ENCODE results near the gene CD300A.

The CD300A gene

DNA sequence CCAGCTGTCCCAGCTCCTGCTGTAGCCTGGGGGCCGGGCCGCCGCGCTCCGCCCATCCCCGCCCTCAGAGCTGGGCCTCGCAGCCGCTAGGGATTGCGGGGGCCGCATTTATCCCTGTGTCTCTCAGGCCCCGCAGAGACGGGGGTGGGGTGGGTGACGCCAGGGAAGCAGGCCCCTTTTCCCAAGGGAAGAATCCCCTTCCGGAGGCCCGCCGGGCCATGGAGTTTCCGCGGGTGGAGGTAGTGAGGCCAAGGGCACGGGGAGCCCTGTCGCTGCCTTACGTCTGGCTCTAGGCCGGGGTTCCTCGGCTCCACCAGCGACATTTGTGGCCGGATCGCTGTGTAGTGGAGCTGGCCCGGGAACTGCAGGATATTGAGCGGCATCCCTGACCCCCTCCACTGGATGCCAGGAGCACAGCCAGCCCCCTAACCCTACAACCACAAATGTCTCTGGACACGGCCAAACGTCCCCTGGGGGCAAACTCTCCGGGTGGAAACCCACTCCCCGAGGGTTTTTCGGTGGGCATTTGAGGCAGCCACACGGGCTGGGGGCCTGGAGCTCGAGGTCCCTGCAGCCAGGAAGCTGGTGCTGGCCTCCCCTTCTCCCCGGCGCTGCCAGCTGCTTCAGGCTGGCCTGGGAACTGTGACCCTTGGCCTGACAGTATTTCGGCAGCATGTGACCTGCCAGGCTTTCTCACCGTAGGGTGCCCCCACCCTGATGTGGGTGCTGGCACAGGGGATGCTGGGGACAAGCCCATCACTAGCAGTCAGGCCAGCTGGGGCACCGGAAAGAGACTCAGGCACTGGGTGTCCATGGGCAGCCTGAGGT lies 12.0 kb upstream of the CD300A start:
- no peak for TF ChIP-seq POLR2A (IDR thresholded peaks at IDR 0.05; ENCODE audit: low read length)
- TF ChIP-seq GATA1 (IDR thresholded peaks at IDR 0.05; ENCODE audit: low read depth, low read length): no peak

DNA sequence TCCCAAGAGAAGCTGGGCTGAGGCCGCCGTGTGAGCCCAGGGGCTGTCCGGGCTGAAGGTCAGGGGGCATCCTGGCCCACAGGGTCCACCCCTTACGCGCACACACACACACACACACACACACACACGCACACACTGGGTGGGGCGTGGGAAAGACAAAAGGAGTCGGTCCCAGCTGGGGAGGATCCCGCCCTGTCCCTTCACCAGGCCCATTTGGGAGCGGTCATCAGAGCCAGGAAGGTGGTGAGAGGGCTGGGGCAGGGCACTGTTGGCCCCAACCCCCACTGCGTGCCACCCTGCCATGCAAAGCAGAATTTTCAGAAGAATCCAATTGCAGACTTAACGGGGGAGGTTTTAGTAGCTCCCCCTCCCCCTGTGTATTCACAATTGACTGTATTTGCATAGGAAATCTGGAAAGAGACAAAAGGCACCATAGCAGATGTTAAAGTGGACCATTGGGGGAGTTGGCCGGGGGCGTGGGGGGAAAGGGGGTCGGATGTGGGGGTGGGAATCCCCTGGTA lies 11.3 kb upstream of the CD300A start:
- TF ChIP-seq POLR2A (IDR thresholded peaks at IDR 0.05; ENCODE audit: low read length) (no peak), GATA1 (IDR thresholded peaks at IDR 0.05; ENCODE audit: low read depth, low read length) (no peak)

More for the DNA sequence above, 12.0 kb upstream of the CD300A start:
- DNase-seq: no peak

DNA sequence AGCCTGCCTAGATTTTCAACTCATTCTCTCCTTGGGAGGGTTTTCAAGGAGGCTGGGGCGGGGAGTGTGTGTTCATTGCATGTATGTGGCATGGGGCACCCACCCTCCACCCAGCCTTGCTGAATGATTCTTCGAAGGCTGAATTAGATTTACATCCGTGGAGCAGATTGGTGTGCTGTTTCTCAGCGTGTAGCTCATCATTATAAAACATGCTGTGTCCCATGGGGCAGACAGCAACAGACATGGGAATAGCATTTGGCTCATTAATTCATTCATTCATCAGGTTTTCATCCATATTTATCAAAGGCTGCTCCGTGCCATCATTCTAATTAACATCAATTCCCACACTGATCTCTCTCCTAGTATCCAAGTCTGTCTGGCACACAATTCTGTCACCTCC lies 10.6 kb upstream of the CD300A start:
- TF ChIP-seq GATA1 (IDR thresholded peaks at IDR 0.05; ENCODE audit: low read depth, low read length): no peak
- TF ChIP-seq POLR2A (IDR thresholded peaks at IDR 0.05; ENCODE audit: low read length): no peak
- DNase-seq: no peak

More for the DNA sequence above, 11.3 kb upstream of the CD300A start:
- no peak for DNase-seq

DNA sequence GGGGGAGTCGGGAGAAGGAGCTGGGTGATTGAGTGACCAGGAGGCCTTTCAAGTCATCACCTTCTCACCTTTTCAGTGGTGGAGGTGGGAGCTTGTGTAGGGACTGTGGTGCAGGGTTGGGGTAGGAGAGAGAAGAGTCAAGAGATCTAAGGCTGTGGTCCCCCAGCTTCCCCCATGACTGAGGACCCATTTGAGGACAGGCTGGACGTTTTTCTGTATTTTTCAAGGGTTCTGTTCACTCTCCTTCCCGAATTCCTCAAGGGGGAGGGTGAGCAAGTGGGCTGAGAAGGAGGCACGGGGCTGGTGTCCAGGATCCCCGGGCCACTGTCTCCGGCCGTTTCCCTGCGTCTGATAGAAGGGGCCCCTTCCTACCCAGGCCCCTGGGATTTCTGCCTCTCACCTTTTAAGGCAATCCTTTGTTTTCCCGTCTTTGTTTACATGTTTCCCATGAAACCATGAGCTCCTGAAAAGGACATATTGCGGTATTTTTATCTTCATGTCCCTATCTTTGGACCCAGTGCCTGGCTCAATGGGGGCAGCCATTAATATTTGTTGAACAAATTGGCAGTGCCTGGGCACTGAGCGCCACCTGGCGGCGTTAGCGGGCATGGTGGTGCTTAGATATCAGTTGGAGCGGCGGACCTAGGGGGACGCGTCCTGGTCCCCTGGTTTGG lies 9.2 kb upstream of the CD300A start:
- DNase-seq: peak; percentile 67 to 84
- TF ChIP-seq GATA1 (IDR thresholded peaks at IDR 0.05; ENCODE audit: low read depth, low read length) (no peak), POLR2A (IDR thresholded peaks at IDR 0.05; ENCODE audit: low read length) (no peak)

DNA sequence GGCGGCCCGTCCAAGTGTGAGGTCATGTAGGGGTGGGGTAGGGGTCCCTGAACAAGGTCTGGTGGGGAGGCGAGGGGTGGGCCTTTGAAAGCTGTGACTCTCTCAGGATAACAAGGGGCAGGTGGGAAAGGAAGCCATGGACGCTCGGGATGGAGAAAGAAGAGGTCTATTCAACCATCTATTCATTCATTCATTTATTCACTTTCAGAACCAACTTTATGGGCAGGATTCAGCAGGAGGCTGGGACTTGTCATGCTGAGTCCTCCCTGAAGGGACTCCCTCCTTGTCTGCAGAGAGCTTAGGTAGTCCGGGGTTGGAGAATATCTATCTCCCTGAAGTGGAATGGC lies 8.6 kb upstream of the CD300A start:
- no peak for TF ChIP-seq GATA1 (IDR thresholded peaks at IDR 0.05; ENCODE audit: low read depth, low read length)
- no peak for TF ChIP-seq POLR2A (IDR thresholded peaks at IDR 0.05; ENCODE audit: low read length)
- DNase-seq: no peak

DNA sequence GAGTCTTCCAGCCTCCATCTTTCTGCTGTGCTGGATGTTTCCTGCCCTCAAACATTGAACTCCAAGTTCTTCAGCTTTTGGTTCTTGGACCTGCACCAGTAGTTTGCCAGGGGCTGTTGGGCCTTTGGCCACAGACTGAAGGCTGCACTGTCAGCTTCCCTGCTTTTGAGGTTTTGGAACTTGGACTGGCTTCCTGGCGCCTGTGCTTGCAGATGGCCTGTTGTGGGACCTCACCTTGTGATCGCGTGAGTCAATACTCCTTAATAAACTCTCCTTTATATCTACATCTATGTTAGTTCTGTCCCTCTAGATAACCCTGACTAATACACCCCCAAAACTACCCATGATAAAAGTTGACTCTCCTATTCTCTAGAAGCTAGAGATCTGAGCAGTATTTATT lies 7.6 kb upstream of the CD300A start:
- no peak for TF ChIP-seq POLR2A (IDR thresholded peaks at IDR 0.05; ENCODE audit: low read length)
- TF ChIP-seq GATA1 (IDR thresholded peaks at IDR 0.05; ENCODE audit: low read depth, low read length): no peak
- DNase-seq: no peak

DNA sequence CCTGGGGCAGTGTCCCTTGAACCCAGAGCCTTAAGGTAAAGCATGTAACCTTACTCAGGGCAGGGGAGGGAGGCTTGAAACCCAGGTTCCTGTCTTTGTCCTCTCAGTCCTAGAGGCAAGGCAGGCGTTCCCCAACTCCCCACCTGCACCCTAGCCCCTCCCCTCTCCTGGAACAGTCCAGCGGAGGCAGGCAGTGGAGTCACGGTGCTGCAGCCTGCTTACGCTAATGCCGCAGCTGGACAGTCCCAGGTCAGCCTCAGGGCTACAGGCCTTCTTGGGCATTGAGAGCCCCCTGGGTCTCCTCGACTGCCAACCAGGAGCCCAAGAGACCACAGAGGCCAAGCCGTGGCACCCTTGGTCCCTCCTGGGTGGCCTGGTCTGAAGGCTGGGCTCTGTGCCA lies 6.8 kb upstream of the CD300A start:
- no peak for TF ChIP-seq GATA1 (IDR thresholded peaks at IDR 0.05; ENCODE audit: low read depth, low read length)
- no peak for TF ChIP-seq POLR2A (IDR thresholded peaks at IDR 0.05; ENCODE audit: low read length)
- DNase-seq: no peak

DNA sequence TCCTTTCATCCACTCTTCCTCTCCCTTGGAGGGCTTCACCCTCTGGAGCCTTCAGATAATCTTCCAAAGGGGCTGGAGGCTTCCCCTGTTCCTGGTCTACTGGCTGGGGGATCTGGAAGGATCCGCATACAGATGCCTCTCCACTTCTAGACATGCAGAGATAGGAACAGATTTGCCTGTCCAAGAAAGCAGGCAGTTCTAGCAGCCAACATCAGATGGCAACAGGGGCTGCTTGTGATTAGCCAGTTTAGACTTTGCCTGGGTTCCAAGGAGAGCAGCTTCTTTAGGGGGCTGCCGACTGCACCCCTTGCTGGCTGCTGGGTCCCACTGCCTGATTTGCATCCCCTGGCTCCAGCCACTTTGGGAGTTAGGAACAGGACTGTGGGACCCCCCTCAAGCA lies 6.2 kb upstream of the CD300A start:
- no peak for DNase-seq
- no peak for TF ChIP-seq GATA1 (IDR thresholded peaks at IDR 0.05; ENCODE audit: low read depth, low read length)
- no peak for TF ChIP-seq POLR2A (IDR thresholded peaks at IDR 0.05; ENCODE audit: low read length)

DNA sequence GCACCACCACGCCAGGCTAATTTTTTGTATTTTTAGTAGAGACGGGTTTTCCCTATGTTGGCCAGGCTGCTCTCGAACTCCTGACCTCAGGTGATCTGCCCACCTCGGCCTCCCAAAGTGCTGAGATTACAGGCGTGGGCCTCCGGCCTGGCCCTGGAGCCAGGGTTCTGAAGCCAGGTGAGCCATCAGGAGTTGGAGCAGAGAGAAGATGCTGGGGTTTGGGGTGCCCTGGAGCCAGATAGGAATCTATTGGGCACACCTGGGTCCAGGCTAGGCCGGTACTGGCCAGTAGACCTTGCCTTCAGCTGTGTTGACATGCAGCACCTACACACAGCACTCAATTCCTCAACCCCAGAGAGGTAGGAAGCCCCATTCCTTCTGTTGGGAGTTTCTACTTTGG lies 5.4 kb upstream of the CD300A start:
- DNase-seq: no peak
- no peak for TF ChIP-seq POLR2A (IDR thresholded peaks at IDR 0.05; ENCODE audit: low read length)
- no peak for TF ChIP-seq GATA1 (IDR thresholded peaks at IDR 0.05; ENCODE audit: low read depth, low read length)

DNA sequence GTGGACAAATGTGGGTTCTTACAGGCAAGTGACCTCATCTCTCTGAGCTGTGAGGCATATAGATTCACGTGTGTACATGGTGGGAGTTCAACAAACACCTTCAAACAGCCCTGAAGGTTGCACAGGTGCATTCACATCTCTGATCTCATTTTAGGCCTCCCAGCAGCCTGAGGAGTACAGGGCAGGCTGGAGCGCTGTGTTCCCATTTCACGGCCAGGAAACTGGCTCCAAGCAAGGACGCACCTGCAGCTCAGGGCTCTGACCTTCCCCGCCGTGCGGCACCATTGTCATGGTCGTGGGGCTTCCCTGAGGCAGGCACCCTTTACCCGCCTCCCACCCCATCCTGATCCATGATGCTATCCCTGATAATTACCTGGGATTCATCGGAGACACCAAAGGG lies 4.8 kb upstream of the CD300A start:
- TF ChIP-seq POLR2A (IDR thresholded peaks at IDR 0.05; ENCODE audit: low read length) (no peak), GATA1 (IDR thresholded peaks at IDR 0.05; ENCODE audit: low read depth, low read length) (no peak)
- no peak for DNase-seq

DNA sequence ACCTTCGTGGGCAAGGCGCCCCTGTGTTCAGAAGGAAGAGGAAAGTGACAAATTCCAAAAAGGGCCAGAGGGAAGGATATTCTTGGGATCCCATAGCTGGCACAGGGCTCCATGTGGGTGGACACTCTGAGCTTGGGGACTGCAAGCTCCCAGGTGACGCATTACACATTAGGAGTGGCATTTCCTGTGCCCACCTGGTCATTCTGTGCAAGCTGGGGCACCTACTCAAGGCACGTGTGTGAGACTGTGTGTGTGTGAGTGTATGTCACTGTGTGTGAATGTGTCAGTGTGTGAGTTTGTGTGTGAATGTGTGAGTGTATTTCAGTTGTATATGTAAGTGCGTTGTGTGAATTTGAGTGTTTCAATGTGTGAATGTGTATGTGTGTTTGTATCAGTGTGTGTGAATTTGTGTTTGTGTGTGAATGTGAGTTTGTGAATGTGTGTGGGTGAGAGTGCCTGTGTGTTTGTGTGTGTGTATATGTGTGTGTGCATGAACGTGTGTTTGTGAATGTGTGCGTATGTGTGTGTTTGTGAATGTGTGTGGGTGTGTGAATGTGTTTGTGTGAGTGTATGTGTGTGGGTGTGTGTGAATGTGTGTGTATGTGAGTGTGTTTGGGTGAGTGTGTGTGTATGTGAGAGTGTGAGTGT lies 1.6 kb upstream of the CD300A start:
- no peak for TF ChIP-seq POLR2A (IDR thresholded peaks at IDR 0.05; ENCODE audit: low read length)
- no peak for DNase-seq

DNA sequence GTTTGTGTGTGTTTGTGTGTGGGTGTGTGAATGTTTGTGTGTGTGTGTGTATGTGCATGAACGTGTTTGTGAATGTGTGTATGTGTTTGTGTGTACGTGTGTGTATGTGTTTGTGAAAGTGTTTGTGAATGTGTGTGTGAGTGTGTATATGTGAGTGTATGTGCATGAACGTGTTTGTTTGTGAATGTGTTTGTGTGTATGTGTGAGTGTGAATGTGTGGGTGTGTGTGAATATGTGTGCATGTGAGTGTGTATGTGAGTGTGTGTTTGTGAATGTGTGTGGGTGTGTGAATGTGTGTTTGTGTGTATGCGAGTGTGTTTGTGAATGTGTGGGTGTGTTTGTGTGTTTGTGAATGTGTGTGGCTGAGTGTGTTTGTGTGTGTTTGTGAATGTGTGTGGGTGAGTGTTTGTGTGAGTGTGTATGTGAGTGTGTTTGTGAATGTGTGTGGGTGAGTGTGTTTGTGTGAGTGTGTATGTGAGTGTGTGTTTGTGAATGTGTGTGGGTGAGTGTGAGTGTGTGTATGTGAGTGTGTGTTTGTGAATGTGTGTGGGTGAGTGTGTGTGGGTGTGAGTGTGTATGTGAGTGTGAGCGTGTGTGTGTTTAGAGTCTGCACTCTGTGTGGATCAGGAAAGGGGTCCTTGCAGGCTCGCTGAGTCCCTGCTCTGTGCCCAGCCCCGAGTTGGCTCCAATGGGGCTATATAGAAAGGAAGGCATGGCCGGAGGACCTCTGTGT lies 890 bp upstream of the CD300A start:
- peak in 1 of 2 experiments; percentile 31 for DNase-seq
- TF ChIP-seq POLR2A (IDR thresholded peaks at IDR 0.05; ENCODE audit: low read length): no peak
- no peak for TF ChIP-seq GATA1 (IDR thresholded peaks at IDR 0.05; ENCODE audit: low read depth, low read length)

DNA sequence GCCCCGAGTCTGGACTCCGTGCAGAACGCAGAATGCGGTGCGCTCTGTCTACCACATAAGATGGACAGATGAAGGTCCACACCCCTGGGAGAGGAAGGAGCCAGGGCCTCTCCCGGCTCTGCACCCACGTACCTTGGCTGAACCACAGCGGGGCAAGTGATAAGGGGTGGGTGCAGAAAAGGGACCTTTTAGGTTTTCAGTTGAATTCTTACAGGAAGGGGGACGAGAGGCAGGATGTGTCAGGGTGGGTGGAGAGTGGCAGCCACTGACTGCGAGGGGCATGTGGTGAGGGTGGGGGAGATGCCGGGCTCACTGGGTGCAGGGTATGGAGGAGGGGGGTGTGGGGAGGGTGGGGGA lies 372 bp downstream of the CD300A start:
- TF ChIP-seq GATA1 (IDR thresholded peaks at IDR 0.05; ENCODE audit: low read depth, low read length) (no peak), POLR2A (IDR thresholded peaks at IDR 0.05; ENCODE audit: low read length) (no peak)
- no peak for DNase-seq

Data from erythroblast (primary cell).